ENCODE results near the gene CEP57.
"Not testable (repeated sequence)": the region's sequence is repeated elsewhere in the genome, so short reads cannot be mapped to it uniquely, and the experiment has no call there.

Gene CEP57

GRCh38 chr11:95800438-95800837 lies 10.1 kb downstream of the CEP57 start:
- DNase-seq, result no peak

GRCh38 chr11:95802806-95803205 lies 12.5 kb downstream of the CEP57 start:
- DNase-seq, result no peak

GRCh38 chr11:95803973-95804372 lies 13.7 kb downstream of the CEP57 start:
- no peak for DNase-seq

GRCh38 chr11:95805869-95806268 lies 15.6 kb downstream of the CEP57 start:
- no peak for DNase-seq

GRCh38 chr11:95806464-95806863 lies 16.2 kb downstream of the CEP57 start:
- DNase-seq, result not testable (repeated sequence)

- DNase-seq, result not testable (repeated sequence)
These were observed 20.8 kb downstream of the CEP57 start for GRCh38 chr11:95811052-95811451.

- no peak for DNase-seq
These were observed 25.7 kb downstream of the CEP57 start for GRCh38 chr11:95816037-95816436.

GRCh38 chr11:95821640-95822039 lies 31.3 kb downstream of the CEP57 start:
- DNase-seq, result no peak

GRCh38 chr11:95827696-95828095 lies 37.4 kb downstream of the CEP57 start:
- no peak for DNase-seq

- no peak for DNase-seq
These were observed 39.4 kb downstream of the CEP57 start for GRCh38 chr11:95829580-95830259.

GRCh38 chr11:95831198-95831883 lies 41.0 kb downstream of the CEP57 start:
- no peak for DNase-seq

GRCh38 chr11:95832763-95833162 lies 42.5 kb downstream of the CEP57 start:
- DNase-seq, result no peak

GRCh38 chr11:95833378-95833777 lies 43.1 kb downstream of the CEP57 start:
- DNase-seq, result no peak

- no peak for DNase-seq
These were observed 45.1 kb downstream of the CEP57 start for GRCh38 chr11:95835351-95835750.

- DNase-seq, result peak; percentile 71
These were observed 45.6 kb downstream of the CEP57 start for GRCh38 chr11:95835768-95836488.

GRCh38 chr11:95845167-95845566 lies 54.9 kb downstream of the CEP57 start:
- no peak for DNase-seq

GRCh38 chr11:95849087-95849825 lies 59.0 kb downstream of the CEP57 start:
- DNase-seq, result no peak

GRCh38 chr11:95850137-95850536 lies 59.8 kb downstream of the CEP57 start:
- DNase-seq, result no peak

GRCh38 chr11:95853138-95853537 lies 62.8 kb downstream of the CEP57 start:
- DNase-seq, result no peak

GRCh38 chr11:95853862-95854261 lies 63.6 kb downstream of the CEP57 start:
- DNase-seq, result no peak

GRCh38 chr11:95854362-95854761 lies 64.1 kb downstream of the CEP57 start:
- DNase-seq, result not testable (repeated sequence)

- DNase-seq, result not testable (repeated sequence)
These were observed 69.7 kb downstream of the CEP57 start for GRCh38 chr11:95860024-95860423.

GRCh38 chr11:95863486-95864140 lies 73.3 kb downstream of the CEP57 start:
- no peak for DNase-seq

All from NCI-H1105 (cell line).